Erythroblast (primary cell): ENCODE data around the gene PRKAR2B.

Source experiments
- GATA1 ChIP-seq: IDR thresholded peaks from 2 replicates; pipeline ENCODE4 v1.6.1; 2011; ENCODE audit warnings: low read depth, mild to moderate bottlenecking, control low read depth, low read length, moderate library complexity
- POLR2A ChIP-seq: IDR thresholded peaks from 2 replicates; pipeline ENCODE4 v1.6.1; 2011; ENCODE audit warnings: mild to moderate bottlenecking, low read length

- TF ChIP-seq POLR2A, result no peak
- no peak for TF ChIP-seq GATA1
Measured at GRCh38 chr7:107190090-107190489, 145.6 kb downstream of the PRKAR2B start.
